ENCODE results near the gene TSSK2. TPM values are rescaled to one million over a fixed set of nuclear protein-coding genes. Genes with fewer than 3 reads are reported as not detected.

Gene TSSK2
- total and polyA plus RNA-seq, 2 of the 8 experiments (the other 6 are each of a cell fraction or from before 2014, with no cell fraction given) = not detected

DNA sequence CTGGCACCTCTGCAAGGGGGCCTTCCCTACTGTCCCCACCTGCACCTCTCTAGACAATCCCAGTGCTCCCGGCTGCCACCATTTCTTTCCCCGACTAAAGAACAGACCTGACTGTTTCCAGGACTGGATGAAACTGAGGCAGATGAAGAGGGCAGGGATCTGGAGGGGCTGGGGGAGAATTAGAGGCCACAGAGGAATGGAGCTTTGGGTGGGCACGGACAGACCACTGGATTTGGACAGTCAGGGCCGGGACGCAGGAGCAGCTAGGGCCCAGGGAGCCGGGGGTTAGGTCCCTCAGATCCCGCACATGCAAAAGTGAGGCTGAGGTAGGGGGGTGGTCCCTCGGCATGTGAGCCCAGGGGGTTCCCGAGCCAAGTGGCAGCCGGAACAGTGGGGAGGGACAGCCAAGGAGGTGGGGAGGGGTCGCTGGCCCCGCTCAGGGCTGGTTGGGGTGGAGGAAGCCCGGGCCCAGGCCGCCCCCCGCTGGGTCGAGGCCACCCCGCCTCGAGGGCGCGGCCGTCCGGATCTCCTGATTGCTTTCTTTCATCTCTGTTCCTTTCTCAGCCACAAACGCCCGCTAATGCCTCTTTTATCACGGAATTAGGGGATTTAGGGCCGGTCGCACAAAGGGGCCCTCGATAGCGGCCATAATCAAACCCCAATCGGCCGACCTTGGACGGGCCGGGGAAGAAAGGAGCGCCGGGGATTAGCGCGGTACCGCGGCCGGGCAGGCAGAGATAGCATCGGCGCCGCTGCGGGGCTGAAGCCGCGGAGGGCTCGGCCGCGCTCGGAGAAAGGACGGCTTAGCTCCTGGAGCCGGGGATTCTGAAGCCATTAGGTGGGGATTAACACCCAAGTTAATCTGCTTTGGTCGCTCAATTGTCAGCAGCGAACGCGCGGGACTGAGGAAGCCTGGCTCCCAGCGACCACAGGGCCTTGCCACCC is 38.2 kb downstream of the TSSK2 start (continued):
- TF ChIP-seq EZH2 (IDR thresholded peaks at IDR 0.05; ENCODE audit: low read depth, low read length, severe bottlenecking) = peak; percentile 73
- TF ChIP-seq KDM5A (IDR thresholded peaks at IDR 0.05; ENCODE audit: low read length) = no peak
- no peak for TF ChIP-seq SRF (IDR thresholded peaks at IDR 0.05; ENCODE audit: low read depth, low read length)
- no peak for TF ChIP-seq SIN3A (conservative IDR thresholded peaks at IDR 0.05 in 1 of 2, IDR thresholded peaks at IDR 0.05 in 1 of 2; ENCODE audit: low read depth in 1 of 2, low read length in 2 of 2)
- no peak for TF ChIP-seq KDM1A (IDR thresholded peaks at IDR 0.05; ENCODE audit: borderline replicate concordance, low read length)
- TF ChIP-seq BRCA1 (IDR thresholded peaks at IDR 0.05; ENCODE audit: low read depth, low read length) = no peak

Data from H1 (cell line).